GM03348 (cell line): ENCODE results near the gene CD151.
A peak's percentile ranks its signal among the peaks of the same experiment; 100 is the strongest.

Source experiments
- DNase-seq: peaks from one replicate; pipeline ENCODE4 v3.0.0; 2012; ENCODE audit warnings: low spot score

CD151 gene

DNA sequence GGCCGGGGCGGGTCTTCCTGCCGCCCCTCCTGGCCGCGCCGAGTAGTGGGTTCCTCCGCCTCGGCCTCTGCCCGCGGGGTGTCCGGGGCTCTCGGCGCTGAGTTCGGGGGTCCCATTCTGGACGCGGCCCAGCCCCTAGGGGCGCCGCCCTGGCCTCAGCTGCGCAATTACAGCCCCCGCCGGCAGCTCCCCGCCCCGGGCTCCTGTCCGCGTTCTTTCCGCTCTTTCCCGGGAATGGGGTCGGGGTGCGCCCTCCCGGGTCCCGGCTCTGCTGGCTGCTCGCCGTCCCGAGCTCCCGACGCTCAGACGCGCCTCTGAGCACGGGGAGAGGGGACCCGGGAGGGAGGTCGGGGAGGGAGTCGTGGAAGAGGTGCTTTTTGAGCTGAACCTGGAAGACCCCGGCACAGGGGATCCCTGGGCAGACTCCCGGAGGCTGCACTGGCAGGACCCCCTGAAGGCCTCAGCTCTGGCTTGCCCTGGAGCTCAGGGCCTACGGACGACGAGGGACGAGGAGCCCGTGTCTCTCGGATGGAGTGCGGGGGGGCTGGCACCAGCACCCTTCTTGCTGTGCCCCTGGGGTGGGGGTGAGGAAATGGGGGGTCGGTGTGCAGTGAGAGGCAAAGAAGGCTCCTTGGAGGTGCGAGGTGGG is 10.5 kb downstream of the CD151 start:
- DNase-seq: no peak

DNA sequence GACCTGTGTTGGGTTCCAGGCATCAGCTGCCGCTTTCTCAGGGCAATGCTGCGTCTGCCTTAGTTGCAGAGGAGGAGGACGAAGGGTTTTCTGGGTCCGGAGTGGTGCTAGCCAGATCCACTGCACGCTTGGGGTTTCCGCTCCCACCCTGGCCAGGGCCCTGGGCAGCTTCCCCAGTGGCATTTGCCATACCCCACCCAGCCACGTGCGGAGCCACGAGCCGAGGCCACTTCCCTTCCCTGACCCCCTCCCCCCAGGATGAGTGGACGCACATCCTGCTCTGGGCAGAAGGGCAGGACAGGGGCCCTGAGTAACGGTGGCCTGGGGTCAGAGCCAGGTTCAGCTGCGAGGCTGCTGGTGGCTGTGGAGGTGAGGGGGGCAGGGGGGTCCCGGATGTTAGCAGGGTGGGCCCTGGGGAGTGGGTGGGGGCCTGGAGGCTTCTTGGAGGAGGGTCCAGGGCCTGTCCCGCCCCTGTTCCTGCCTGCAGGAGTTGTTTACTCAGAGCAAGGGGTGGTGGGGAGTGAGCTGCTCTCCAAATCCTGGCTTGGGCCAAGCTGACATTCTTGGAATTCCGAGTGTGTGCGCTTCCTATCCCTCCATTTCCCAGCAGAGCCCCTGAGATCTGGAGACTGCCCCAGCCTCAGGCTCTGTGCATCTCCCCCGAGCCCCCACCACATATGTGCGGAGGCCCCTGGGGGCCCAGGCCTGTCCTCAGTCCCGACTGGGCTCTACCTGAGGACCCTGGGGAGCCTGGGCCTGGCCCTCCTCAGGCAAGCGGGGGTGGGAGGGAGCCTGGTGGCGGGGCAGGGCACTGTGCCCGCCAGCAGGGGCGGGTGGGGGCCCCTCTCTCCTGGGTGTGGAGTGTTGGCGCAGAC is 11.3 kb downstream of the CD151 start:
- peak; percentile 94 for DNase-seq

DNA sequence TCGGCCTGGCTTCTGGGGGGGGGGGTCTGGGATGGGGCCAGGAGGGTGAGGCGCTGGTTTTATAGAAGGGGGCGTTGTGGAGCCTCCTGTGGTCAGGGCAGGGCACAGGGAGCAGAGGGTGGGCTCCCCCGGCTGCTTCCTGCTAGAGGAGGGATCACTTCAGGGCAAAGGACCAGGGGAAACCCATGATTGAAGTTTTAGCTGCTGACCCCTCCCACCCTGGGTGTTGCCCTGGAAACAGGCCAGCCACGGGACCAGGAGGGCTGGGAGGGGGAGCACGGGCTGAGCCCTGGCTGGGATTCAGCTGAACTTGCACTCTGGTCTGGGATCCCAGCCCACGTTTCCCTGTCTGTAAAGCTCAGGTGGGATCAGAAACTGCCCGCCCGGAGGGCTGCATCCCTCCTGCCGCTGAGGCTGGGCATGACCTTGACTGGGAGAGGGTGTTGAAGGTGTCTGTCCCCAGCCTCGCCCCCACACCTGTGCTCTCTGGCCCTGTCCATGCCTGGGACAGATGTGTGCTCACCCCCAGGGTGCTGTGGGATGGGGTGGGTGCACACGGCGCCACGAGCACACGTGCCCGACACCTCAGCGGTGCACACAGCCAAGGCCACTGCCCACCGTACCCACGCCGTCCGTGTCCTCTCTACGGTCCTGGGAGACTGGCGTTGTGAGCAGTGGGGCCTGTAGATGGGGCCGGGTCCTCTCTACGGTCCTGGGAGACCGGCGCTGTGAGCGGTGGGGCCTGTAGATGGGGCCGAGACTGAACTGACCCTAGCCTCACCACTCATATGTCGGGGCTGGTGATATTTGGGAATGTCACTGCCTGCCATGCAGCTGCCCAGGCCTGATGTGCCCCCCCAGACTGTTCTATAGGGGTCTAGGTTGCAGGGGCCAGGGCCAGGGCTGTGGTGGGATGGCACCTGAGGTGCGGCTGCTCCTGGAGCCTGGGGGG is 12.2 kb downstream of the CD151 start:
- peak; percentile 92 for DNase-seq

DNA sequence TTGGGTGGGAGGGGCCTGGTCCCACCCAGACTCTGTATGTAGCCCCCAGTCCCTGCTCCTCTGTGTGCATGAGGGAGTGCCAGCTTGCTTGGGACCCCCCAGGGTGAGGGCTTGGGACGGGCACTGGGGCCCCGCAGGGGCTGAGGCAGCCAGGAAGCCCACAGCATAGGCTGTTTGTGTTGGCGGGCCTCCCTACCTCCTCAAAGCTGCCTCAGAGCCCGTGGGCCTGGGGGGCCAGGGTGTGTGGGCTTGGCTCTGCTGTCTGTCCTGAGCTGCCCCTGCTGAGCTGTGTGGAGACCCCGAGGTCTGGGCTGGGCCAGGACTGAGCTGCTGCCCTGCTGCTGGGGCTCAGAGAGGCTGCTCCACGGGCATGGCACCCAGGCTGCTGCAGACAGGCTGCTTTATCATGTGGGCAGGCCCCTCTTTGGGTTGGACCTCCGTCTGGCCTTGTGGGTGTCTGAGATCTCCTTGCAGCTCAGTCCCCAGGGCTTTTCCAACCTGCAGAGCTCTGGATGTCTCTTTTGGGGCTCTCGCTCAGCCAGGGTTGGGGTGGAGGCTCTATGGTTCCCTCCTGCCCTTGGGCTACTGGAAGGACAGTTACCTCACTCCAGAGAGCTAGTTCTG is 13.2 kb downstream of the CD151 start:
- DNase-seq: no peak

DNA sequence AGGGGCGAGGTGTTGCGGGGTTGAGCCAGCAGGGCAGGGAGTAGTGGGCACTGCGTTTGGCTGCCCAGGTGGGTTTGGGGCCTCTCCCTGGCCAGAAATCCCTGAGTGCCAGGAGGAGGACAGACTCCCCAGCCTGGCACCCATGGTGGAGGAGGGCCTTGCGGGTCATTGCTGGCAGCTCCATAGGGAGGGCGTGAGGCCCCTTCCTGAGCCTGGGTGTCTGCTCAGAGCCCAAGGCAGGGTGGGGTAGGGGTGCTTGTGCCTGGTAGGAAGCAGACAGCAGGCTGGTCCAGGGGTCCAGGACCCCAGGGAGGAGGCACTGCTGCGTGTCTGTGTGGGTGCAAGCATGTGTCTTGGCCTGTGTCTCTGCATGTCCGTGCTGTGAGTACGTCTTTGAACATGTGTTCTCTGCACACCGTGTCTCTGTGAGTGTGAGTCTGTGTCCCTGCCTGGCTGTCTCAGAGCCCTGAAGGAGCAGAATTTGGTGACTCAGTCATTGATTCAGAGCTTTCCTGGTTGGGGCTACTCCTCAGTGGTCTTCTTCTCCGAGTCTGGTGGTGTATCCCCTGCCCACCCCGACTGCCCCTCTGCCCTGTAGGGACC is 13.8 kb downstream of the CD151 start:
- DNase-seq: no peak

DNA sequence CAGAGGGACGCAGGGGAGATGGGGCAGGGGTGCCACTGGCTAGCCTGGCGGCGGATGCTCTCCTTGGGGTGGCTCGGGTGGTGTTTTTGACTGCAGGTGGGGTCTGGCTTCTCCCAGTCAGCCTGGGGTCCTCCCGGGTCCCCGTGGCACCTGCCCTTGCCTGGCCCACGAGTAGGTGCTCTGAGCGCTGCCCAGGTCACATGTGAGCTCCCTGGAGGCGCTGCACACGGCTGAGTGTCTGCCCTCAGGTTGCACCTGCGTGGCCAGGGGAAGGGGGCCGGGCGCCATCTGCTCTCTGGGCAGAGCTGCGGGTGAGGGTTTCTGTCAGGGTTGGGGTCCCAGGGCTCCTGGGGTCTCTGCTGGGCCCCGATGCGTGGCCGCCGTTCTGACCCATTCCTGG is 15.1 kb downstream of the CD151 start:
- no peak for DNase-seq

DNA sequence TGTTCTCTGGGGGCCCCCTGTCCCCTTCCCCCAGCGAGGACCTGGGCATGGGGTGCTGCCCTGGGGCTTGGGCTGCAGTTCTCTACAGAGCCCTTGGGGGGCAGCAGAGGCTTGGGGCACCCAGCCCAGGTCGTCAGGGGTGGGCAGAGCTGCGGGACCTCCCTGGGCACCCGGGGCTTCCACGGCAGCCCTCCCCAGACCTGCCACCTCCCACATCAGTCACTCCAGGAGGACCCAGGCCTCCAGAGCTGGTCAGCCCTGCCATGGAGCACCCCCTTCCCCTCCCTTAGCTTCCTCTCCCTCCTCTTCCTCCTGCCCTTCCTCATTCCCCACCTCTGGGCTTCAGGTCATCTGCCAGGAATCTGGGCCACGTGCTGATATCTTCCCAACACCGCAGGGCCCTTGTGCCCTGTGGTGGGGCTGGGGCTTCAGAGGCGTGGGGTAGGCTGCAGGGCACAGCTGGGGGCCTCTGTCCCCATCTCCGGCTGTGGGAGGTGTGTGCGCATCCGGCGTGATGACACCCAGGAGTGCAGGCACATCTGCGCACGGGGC is 15.7 kb downstream of the CD151 start:
- DNase-seq: peak; percentile 86

DNA sequence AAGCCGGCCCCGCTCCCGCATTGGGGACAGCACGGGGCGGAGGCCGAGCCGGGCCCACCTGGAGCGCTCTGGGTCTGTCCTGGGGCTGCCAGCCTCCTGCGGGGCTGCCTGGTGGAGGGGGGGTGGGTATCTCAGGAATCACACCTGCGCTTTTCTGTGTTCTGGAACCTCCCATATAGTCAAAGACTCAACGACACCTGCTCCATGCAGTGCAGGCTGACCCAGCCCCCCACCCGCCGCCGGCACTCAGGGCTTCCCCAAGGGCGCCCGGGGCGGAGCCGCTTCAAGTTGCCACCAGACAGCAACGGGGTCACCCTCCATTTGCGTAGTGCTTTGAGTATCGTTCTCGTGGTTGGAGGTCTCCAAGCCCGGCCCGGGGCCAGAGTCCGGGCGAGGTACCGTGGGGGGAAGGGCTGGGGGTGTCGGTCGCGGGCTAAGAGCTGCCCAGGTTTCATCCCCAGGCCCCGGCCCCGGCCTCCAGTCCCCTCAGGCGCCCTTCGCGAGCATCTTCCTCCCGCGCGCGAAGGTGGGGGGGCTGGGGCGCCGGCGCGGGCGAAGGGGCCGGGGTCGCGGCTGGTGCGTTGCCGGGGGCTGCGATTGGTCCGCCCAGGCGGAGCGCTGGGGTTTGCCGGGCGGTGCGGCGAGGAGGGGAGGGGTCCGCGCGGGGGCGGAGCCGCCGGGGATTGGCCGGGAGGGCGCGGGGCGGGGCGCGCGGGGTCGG is 16.5 kb downstream of the CD151 start:
- DNase-seq: no peak

DNA sequence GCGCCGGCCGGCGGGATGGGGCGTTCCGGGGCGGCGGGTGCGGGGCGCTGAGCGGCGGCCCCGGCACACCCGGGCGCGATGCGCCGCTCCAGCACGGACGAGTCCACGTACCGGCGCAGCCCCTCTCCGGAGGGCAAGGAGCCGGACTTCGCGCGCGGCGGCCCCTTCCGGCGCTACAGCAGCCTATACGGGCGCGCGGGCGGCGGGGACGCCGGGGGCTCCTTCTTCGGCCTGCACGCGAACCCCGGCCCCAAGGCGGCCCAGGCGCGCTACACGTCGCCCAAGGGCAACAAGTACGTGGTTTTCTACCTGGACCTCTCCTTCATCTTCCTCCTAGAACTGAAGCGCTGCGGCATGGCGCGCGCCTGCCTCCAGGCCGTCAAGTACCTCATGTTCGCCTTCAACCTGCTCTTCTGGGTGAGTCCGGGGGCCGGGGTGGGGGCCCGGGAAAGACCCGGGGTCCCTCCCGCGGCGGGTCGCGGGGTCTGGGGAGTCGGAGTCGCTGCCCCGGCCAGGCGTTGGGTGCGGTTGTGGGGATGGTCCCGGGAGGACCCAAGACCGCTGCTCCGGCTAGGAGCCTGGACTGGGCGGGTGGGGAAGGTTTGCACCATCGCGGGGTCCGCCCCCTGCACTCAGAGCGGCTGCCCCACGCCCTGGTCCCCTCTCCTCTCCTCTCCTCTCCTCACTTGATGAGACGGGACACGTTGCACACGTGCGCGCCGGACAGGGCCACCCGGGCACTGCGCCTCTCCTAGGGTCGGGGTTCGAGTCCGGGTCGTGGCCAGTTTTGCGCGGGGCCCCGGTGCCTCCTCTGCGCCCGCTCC is 17.4 kb downstream of the CD151 start:
- DNase-seq: no peak

DNA sequence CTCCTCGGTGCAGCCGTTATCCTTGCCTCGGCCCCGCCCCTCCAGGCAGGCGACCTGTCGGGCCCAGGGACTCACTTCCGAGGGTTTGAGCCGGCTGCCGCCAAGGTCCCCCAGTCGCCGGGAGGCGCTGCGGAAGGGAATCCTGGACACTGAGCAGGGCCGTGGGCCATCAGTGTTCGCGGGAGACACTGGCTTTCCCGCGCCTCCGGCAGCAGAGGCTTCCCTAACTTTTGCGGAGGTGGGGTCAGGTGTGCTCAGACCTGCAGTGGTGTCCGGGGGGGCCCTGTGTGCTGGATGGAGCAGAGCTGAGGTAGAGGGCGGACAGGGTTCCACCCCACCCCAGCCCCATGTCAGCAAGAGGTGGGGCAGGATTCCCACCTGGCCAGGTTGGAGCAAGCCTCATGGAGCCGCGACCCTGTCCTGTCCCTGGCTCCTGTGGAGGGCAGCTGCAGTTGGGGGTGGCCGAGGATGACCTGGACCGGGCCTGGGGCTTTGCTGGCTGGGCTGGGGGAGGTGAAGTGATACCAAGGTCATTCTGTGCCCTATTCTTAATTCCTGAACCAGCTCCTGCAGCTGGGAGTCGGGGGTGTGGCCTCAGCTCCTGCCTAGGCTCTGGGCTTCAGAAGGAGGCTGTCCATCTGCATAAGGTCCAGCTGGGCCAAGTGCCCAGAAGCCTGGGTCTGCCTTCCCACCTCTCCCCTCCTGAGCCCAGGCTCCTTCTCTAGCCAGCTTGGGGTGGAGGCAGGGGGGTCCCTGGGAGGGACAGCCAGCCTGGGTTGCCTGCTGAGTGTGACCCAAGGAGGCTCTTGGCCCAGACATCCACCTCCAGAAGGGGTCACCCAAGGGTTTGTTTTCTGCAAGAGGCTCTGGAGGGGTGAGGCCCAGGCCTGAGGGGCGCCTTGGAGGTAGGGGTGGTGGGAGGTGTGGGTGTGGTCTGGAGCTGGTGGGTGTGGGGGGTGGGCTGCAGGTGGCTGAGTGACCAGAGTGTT is 18.3 kb downstream of the CD151 start:
- no peak for DNase-seq

DNA sequence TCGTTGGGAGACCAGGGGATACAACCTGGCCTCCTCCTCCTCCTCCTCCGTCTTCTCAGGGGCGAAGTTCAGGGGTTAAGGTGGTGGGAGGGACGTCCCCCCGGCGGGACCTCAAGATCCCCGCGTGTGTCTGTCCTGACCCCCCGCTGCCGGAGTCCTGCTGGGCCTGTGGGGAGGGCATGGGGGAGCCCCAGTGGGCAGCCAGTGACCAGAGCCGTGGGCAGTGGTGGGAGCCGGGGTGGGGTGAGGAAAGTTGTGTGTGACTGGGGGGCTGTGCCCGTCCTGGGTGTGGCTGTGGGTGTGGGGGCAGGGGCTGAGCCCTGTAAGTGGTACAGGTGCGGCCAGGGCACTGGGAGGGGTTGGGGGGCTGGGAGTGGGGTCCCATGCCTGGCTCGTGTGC is 20.0 kb downstream of the CD151 start:
- no peak for DNase-seq

DNA sequence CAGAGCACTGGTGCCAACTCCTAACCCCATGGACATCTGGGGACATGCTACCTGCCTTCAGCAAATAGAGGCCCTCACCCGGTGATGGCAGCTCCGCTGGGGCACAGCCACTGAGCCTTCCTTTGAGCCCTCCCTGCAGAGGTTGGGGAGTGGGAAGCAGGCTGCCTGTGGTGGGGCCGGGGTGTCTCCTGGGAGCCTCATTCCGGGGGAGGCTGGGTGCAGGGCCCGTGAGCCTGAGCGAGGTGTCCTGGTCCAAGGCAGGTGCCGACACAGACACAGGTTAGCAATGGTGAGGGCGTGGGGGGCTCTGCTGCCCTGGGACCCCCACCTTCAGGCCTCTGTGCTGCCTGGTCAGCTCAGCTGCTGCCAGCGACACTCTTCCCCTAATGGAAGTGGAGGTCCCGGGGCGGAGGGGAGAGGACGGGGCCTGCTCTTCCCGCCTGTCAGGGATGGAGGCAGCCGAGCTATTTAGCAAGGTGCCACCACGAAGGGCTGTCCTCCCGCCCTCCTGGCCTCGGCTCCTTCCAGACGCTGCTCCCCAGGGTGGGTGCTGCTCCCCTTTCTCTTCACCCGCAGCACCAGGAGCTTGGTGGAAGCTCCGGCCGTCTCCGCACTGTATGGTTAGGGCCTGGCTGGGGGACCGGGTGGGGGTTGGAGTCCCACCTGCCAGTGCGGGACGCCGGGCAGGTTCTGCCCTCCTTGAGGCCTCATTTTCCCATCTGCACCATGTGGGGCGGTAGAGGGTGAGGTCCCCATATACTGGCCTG is 21.1 kb downstream of the CD151 start:
- no peak for DNase-seq

DNA sequence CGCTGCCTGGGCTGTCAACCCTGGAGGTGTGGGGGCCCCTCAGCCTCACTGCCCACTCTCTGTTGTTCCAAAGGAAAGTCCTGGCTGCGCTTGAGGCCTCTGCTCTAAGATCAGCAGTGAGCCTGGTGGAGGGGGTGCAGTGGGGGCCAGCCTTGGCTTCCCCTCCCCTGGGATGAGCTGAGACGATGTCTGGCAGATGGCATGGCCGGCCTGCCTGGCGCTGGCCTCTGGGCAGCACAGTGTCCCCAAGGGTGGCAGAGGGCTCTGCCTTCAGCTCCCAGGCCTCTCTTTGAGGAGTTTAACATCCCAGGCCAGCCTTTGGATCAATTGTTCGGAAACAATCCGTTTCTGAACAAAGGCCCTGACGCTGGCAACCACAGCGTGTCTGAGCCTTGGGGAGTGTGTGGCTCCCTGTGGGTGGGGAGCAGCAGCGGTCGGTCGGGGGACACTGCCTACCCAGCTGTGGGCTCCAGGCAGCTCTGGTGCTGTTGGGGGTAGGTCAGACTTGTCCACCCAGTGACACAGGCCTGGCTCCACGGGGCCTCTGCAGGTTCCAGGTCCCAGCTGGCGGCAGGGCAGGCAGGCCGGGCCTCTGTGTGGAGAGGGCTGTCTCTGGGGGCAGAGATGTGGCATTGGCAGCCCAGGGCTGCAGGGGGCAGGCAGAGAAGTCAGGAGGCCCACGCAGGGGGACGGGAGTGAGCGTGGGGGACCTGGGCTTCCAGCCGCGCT is 22.0 kb downstream of the CD151 start:
- no peak for DNase-seq

DNA sequence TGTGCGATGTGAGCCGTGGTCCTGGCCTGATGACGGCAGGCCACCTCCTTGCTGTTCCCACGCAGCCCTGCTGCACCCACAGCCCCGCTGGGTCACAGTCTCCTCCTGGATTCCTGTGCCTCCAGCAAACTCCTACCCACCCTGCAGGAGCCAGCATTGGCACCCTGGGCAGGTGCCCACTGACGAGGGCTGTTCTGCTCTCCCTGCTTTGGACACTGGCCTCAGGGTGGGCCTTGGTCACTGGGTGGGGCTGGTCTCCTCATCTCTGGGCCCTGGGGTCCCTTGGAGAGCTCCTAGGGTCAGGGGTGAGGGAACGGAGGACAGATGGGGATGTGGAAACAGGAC is 22.6 kb downstream of the CD151 start:
- DNase-seq: no peak

DNA sequence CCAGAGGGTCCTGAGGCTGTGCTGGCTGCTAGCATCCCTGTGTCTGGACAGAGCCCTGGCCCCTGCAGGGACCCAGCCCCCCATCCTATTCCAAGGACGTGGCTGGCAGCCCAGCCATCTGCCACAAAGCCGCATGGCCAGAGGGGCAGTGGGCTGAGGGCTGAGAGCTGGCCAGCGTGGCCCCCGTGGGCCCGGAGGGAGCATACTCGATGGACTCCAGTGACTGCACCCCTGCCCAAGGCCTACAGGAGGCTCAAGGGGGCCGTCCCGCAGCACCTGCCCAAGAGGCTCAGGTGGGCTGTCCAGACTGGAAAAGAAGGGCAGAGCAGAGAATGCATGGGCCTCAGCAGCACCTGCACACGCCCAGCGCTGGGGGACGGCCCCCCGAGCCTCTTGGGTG is 23.0 kb downstream of the CD151 start:
- no peak for DNase-seq

DNA sequence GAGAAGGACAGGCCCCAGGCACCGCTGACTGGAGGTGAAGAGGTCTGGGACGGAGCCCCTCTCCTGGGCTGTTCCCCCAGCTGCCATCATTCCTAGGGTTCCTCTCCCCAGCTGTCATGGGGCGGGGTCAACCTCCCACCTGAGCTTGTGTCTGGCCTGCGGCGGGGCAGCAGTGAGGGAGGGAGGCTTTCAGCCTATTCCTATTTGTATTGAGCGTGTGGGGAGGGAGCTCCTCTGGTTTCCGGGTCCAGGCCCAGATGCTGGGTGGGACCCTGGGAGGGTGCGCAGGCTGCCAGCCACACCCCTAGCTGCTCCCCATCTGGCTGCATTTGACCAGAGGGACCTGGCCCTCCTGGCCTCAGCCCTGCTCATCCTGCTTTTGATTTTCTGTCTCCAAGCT is 23.6 kb downstream of the CD151 start:
- no peak for DNase-seq
